ENCODE results near the gene GPR137.

GPR137 gene

GRCh38 chr11:64243236-64243854, 42.3 kb upstream of the GPR137 start:
- TF ChIP-seq TEAD4 (IDR thresholded peaks at IDR 0.05) (no peak), EP300 (IDR thresholded peaks at IDR 0.05; ENCODE audit: borderline replicate concordance) (no peak)

GRCh38 chr11:64244107-64244506, 41.5 kb upstream of the GPR137 start:
- no peak for TF ChIP-seq CEBPB (IDR thresholded peaks at IDR 0.05)
- no peak for TF ChIP-seq EGR1 (IDR thresholded peaks at IDR 0.05)
- TF ChIP-seq FOXM1 (IDR thresholded peaks at IDR 0.05; ENCODE audit: borderline replicate concordance, low read depth) = no peak
- TF ChIP-seq, protein P1, sequence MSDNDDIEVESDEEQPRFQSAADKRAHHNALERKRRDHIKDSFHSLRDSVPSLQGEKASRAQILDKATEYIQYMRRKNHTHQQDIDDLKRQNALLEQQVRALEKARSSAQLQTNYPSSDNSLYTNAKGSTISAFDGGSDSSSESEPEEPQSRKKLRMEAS (IDR thresholded peaks at IDR 0.05) = no peak
- TF ChIP-seq NFIC (IDR thresholded peaks at IDR 0.05) = no peak
- no peak for TF ChIP-seq CREB1 (IDR thresholded peaks at IDR 0.05; ENCODE audit: low read depth)

GRCh38 chr11:64244966-64245365, 40.7 kb upstream of the GPR137 start:
- TF ChIP-seq TEAD4 (IDR thresholded peaks at IDR 0.05) (no peak), TCF12 (IDR thresholded peaks at IDR 0.05; ENCODE audit: low read depth) (no peak), EP300 (IDR thresholded peaks at IDR 0.05; ENCODE audit: borderline replicate concordance) (no peak)

DNA sequence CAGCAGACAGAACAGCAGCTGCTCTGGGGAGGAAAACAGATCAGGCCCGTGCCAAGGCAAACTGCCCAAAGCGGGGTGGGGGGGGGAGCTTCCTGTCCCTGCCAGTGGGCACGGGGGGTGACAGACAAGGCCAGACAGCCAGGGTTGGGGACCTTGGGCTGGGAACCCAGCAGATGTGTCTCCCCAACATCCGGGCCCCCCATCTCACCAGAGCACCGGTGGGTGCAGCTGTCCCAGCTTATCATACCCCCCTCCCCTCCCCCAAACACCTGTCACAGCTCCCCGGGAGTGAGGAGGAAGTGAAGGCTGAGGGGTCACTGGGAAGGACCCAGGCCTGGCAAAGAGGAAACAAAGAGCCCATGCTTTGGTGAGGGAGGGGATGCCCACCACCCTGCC, 40.2 kb upstream of the GPR137 start:
- TF ChIP-seq, protein P2, sequence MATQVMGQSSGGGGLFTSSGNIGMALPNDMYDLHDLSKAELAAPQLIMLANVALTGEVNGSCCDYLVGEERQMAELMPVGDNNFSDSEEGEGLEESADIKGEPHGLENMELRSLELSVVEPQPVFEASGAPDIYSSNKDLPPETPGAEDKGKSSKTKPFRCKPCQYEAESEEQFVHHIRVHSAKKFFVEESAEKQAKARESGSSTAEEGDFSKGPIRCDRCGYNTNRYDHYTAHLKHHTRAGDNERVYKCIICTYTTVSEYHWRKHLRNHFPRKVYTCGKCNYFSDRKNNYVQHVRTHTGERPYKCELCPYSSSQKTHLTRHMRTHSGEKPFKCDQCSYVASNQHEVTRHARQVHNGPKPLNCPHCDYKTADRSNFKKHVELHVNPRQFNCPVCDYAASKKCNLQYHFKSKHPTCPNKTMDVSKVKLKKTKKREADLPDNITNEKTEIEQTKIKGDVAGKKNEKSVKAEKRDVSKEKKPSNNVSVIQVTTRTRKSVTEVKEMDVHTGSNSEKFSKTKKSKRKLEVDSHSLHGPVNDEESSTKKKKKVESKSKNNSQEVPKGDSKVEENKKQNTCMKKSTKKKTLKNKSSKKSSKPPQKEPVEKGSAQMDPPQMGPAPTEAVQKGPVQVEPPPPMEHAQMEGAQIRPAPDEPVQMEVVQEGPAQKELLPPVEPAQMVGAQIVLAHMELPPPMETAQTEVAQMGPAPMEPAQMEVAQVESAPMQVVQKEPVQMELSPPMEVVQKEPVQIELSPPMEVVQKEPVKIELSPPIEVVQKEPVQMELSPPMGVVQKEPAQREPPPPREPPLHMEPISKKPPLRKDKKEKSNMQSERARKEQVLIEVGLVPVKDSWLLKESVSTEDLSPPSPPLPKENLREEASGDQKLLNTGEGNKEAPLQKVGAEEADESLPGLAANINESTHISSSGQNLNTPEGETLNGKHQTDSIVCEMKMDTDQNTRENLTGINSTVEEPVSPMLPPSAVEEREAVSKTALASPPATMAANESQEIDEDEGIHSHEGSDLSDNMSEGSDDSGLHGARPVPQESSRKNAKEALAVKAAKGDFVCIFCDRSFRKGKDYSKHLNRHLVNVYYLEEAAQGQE (IDR thresholded peaks at IDR 0.05; ENCODE audit: low read depth) = no peak
- no peak for TF ChIP-seq TEAD4 (IDR thresholded peaks at IDR 0.05)
- TF ChIP-seq, protein P3, sequence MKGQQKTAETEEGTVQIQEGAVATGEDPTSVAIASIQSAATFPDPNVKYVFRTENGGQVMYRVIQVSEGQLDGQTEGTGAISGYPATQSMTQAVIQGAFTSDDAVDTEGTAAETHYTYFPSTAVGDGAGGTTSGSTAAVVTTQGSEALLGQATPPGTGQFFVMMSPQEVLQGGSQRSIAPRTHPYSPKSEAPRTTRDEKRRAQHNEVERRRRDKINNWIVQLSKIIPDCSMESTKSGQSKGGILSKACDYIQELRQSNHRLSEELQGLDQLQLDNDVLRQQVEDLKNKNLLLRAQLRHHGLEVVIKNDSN (IDR thresholded peaks at IDR 0.05) = no peak
- TF ChIP-seq RAD21 (IDR thresholded peaks at IDR 0.05; ENCODE audit: low read depth) = no peak
- no peak for TF ChIP-seq NFIC (IDR thresholded peaks at IDR 0.05)
- TF ChIP-seq YY1 (IDR thresholded peaks at IDR 0.05; ENCODE audit: low read depth) = no peak
- TF ChIP-seq EGR1 (IDR thresholded peaks at IDR 0.05) = no peak
- no peak for TF ChIP-seq TCF12 (IDR thresholded peaks at IDR 0.05; ENCODE audit: low read depth)
- TF ChIP-seq CEBPB (IDR thresholded peaks at IDR 0.05) = no peak
- no peak for TF ChIP-seq EP300 (IDR thresholded peaks at IDR 0.05; ENCODE audit: borderline replicate concordance)
- no peak for TF ChIP-seq CREB1 (IDR thresholded peaks at IDR 0.05; ENCODE audit: low read depth)
- no peak for TF ChIP-seq TAF1 (IDR thresholded peaks at IDR 0.05; ENCODE audit: low read depth)
- TF ChIP-seq, protein P1 (IDR thresholded peaks at IDR 0.05) = no peak
- TF ChIP-seq FOXM1 (IDR thresholded peaks at IDR 0.05; ENCODE audit: borderline replicate concordance, low read depth) = no peak
- no peak for TF ChIP-seq ZBTB7A (IDR thresholded peaks at IDR 0.05; ENCODE audit: low read depth)

DNA sequence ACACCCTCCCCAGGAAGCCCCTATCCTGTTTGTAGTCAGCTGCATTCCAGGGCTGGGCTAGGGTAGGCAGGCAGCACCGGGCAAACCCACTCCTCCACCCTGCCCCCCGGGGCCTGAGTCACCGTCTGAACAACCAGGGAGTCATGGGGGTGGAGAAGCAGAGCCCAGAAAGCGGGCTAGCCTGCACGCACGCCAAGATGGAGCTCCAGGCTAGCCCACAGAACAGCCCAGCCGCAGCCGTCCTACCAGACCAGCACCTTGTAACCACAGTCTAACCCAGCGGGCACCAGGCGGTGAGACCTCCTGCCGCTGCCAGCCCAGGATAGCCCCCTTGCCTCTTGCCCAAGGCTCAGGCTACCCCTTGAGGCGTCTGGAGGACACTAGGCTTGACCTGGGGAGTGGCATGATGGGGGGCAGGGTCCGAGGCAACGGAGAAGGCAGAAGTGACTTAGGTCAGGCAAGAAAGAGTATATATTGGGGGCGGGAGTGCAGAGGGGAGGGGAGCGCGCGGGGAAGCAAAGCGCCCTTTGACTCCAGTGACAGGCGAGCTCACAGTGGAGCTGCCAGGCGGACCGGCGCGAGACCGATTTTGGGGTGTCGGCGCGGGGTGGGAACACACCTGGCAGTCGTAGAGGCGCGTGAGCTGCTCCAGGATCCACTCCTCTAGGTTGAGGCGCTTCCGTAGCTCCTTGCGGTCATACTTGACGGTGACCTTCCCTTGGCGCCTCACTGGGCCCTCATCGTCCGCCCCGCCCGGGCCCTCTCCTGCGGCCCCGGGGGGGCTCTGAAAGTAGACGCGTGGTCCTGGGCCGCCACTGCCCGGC, 39.6 kb upstream of the GPR137 start:
- TF ChIP-seq TAF1 (IDR thresholded peaks at IDR 0.05; ENCODE audit: low read depth) (peak; percentile 29), CREB1 (IDR thresholded peaks at IDR 0.05; ENCODE audit: low read depth) (no peak), YY1 (IDR thresholded peaks at IDR 0.05; ENCODE audit: low read depth) (peak; percentile 33; the same call in 1 of the 2 replicates), NFIC (IDR thresholded peaks at IDR 0.05) (no peak), CEBPB (IDR thresholded peaks at IDR 0.05) (no peak), EP300 (IDR thresholded peaks at IDR 0.05; ENCODE audit: borderline replicate concordance) (no peak), EGR1 (IDR thresholded peaks at IDR 0.05) (no peak), TCF12 (IDR thresholded peaks at IDR 0.05; ENCODE audit: low read depth) (no peak), FOXM1 (IDR thresholded peaks at IDR 0.05; ENCODE audit: borderline replicate concordance, low read depth) (no peak), RAD21 (IDR thresholded peaks at IDR 0.05; ENCODE audit: low read depth) (no peak), TEAD4 (IDR thresholded peaks at IDR 0.05) (peak; percentile 52; the same call in 1 of the 2 replicates), ZBTB7A (IDR thresholded peaks at IDR 0.05; ENCODE audit: low read depth) (peak; percentile 68; the same call in 1 of the 2 replicates)
- TF ChIP-seq, protein P2 (IDR thresholded peaks at IDR 0.05; ENCODE audit: low read depth) = no peak
- TF ChIP-seq, protein P3 (IDR thresholded peaks at IDR 0.05) = no peak
- TF ChIP-seq, protein P1 (IDR thresholded peaks at IDR 0.05) = no peak; the same call in 1 of the 2 replicates

DNA sequence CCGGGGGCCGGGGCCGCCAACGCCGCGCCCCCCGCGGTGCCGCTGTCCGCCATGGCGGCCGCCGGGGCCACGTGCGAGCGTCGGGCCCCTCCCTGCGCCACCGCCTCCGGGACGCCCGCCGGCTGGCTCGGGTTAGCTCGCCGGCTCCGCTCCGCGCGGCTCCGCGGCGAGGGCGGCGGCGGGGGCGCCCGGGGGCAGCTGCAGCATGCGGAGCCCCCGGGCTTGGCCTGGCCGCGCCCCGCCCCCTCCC, 39.1 kb upstream of the GPR137 start:
- peak; percentile 72 for TF ChIP-seq YY1 (IDR thresholded peaks at IDR 0.05; ENCODE audit: low read depth)
- TF ChIP-seq, protein P3 (IDR thresholded peaks at IDR 0.05) = peak; percentile 38; the same call in 1 of the 2 replicates
- TF ChIP-seq, protein P1 (IDR thresholded peaks at IDR 0.05) = peak; percentile 21; the same call in 1 of the 2 replicates
